NCI-H226 (cell line): ENCODE results near the gene NR0B2.
A peak's percentile ranks its signal among the peaks of the same experiment; 100 is the strongest.
"Not testable (repeated sequence)": the region's sequence is repeated elsewhere in the genome, so short reads cannot be mapped to it uniquely, and the experiment has no call there.

Experiments used
- DNase-seq: peaks from one replicate; pipeline ENCODE4 v3.0.0-alpha.2; 2015

Gene NR0B2

GRCh38 chr1:26913754-26914619, at the start of gene NR0B2:
NR0B2 (minus strand) TSS chr1:26913975; CDS start chr1:26913940, 35 bp downstream.
- no peak for DNase-seq

- peak; percentile 83 for DNase-seq
Measured at GRCh38 chr1:26961826-26962225, 48.1 kb upstream of the NR0B2 start.

- DNase-seq, result no peak
Measured at GRCh38 chr1:26960625-26960966, 46.8 kb upstream of the NR0B2 start.

- no peak for DNase-seq
Measured at GRCh38 chr1:26959722-26960624, 46.2 kb upstream of the NR0B2 start, which contains the start of gene KDF1. KDF1 (minus strand) TSS chr1:26960468; CDS start chr1:26952380, 8,088 bp downstream.

GRCh38 chr1:26959270-26959669, 45.5 kb upstream of the NR0B2 start:
- DNase-seq, result no peak

- DNase-seq, result no peak
Measured at GRCh38 chr1:26957306-26957705, 43.5 kb upstream of the NR0B2 start.

GRCh38 chr1:26956321-26956720, 42.5 kb upstream of the NR0B2 start:
- no peak for DNase-seq

- DNase-seq, result no peak
Measured at GRCh38 chr1:26953374-26953773, 39.6 kb upstream of the NR0B2 start.

- no peak for DNase-seq
Measured at GRCh38 chr1:26951821-26952497, 38.2 kb upstream of the NR0B2 start.

GRCh38 chr1:26951216-26951615, 37.4 kb upstream of the NR0B2 start:
- DNase-seq, result no peak

- no peak for DNase-seq
Measured at GRCh38 chr1:26950602-26951001, 36.8 kb upstream of the NR0B2 start.

GRCh38 chr1:26949926-26950319, 36.1 kb upstream of the NR0B2 start:
- no peak for DNase-seq

- peak; percentile 14 for DNase-seq
Measured at GRCh38 chr1:26949266-26949925, 35.6 kb upstream of the NR0B2 start.

- DNase-seq, result not testable (repeated sequence)
Measured at GRCh38 chr1:26948725-26949057, 34.9 kb upstream of the NR0B2 start.

GRCh38 chr1:26946270-26946669, 32.5 kb upstream of the NR0B2 start:
- no peak for DNase-seq

GRCh38 chr1:26945728-26946127, 32.0 kb upstream of the NR0B2 start:
- DNase-seq, result no peak

- no peak for DNase-seq
Measured at GRCh38 chr1:26945138-26945537, 31.4 kb upstream of the NR0B2 start.

GRCh38 chr1:26942656-26943055, 28.9 kb upstream of the NR0B2 start:
- DNase-seq, result no peak

- DNase-seq, result no peak
Measured at GRCh38 chr1:26941311-26941710, 27.5 kb upstream of the NR0B2 start.

- DNase-seq, result no peak
Measured at GRCh38 chr1:26938659-26939025, 24.9 kb upstream of the NR0B2 start.

GRCh38 chr1:26938004-26938658, 24.4 kb upstream of the NR0B2 start:
- DNase-seq, result no peak

- DNase-seq, result no peak
Measured at GRCh38 chr1:26936823-26937222, 23.0 kb upstream of the NR0B2 start.
